Right ventricle myocardium inferior (tissue), 1 donor: ENCODE measurements around the gene LIM2. TPM values are rescaled to one million over a fixed set of nuclear protein-coding genes. Genes with fewer than 3 reads are reported as not detected.
A peak's percentile ranks its signal among the peaks of the same experiment; 100 is the strongest.

Experiments used
- ATAC-seq: fragments of 200-7000 bp; cut with Tn5 transposase; one replicate; pipeline ENCODE4 v1.9.1; 2020; ENCODE audit warnings: mild to moderate bottlenecking, moderate library complexity
- DNase-seq: peaks from one replicate; pipeline ENCODE4 v3.0.0; 2021; ENCODE audit errors: missing footprints
- intact Hi-C: fragments of 100-400 bp; cut with DNase I; formaldehyde crosslinking; loops from one replicate; pipeline ENCODE4 v1.11.0; 2022
- total RNA-seq: library from RNA; stranded (reverse); fragmentation: NEBNext Ultra II Directional; extraction: Animal tissue kit (Norgen Biotek cat#: 25700); gene quantifications from one replicate; pipeline ENCODE4 v1.2.1, GENCODE V29; 2021
- donor health status: DM: no; HTN: yes; CAD: no; lungs with severe emphysema.

Gene LIM2
- total RNA-seq, 1 donor from 2014 or later, result not detected

GRCh38 chr19:51347209-51347928 is 40.4 kb downstream of the LIM2 start:
- intact Hi-C loops, result no loop called here
- ATAC-seq (no peak), DNase-seq (no peak)

- intact Hi-C loops, result no loop called here
- no peak for DNase-seq
- no peak for ATAC-seq
Measured at GRCh38 chr19:51346742-51347141, 41.0 kb downstream of the LIM2 start.

GRCh38 chr19:51345076-51345620 is 42.6 kb downstream of the LIM2 start:
- no peak for ATAC-seq
- no peak for DNase-seq
- intact Hi-C loops, result no loop called here

GRCh38 chr19:51342631-51343569 is 44.9 kb downstream of the LIM2 start:
- ATAC-seq (no peak), DNase-seq (no peak)
- intact Hi-C loops, result no loop called here

GRCh38 chr19:51341976-51342580 is 45.7 kb downstream of the LIM2 start, which contains the start of gene VSIG10L:
TSS of gene VSIG10L (minus strand) at chr19:51342139. CDS start at chr19:51342124, 15 bp downstream.
- intact Hi-C loops, result no loop called here
- ATAC-seq (no peak), DNase-seq (no peak)

GRCh38 chr19:51341066-51341465 is 46.7 kb downstream of the LIM2 start:
- ATAC-seq (no peak), DNase-seq (no peak)
- intact Hi-C loops, result no loop called here

GRCh38 chr19:51339687-51340656 is 47.8 kb downstream of the LIM2 start:
- ATAC-seq, result peak; percentile 97
- intact Hi-C loops, result loop anchor here (1.0 to 2.0 kb wide), 4 partner anchors 27 to 317 kb away; no protein-coding TSS in a partner anchor
- peak; percentile 99 for DNase-seq

- no peak for DNase-seq
- no peak for ATAC-seq
- intact Hi-C loops, result loop anchor here (1.0 to 2.0 kb wide), 4 partner anchors 28 to 318 kb away; no protein-coding TSS in a partner anchor
Measured at GRCh38 chr19:51339313-51339686, 48.5 kb downstream of the LIM2 start.

- peak; percentile 91 for DNase-seq
- intact Hi-C loops, result loop anchor here (1.0 to 2.0 kb wide), 4 partner anchors 29 to 318 kb away; no protein-coding TSS in a partner anchor
Measured at GRCh38 chr19:51338563-51339312, 49.0 kb downstream of the LIM2 start.

GRCh38 chr19:51337861-51338562 is 49.8 kb downstream of the LIM2 start:
- DNase-seq, result no peak
- intact Hi-C loops, result loop anchor here (2.0 kb wide), 3 partner anchors 57 to 319 kb away; no protein-coding TSS in a partner anchor
- no peak for ATAC-seq

More at GRCh38 chr19:51338563-51339312, 49.0 kb downstream of the LIM2 start:
- ATAC-seq, result peak; percentile 72

- DNase-seq, result no peak
- no peak for ATAC-seq
- intact Hi-C loops, result no loop called here
Measured at GRCh38 chr19:51337141-51337860, 50.5 kb downstream of the LIM2 start.

GRCh38 chr19:51333836-51334460 is 53.8 kb downstream of the LIM2 start:
- no peak for ATAC-seq
- intact Hi-C loops, result no loop called here

GRCh38 chr19:51331716-51332115 is 56.1 kb downstream of the LIM2 start:
- DNase-seq (no peak), ATAC-seq (no peak)
- intact Hi-C loops, result no loop called here

More at GRCh38 chr19:51333836-51334460, 53.8 kb downstream of the LIM2 start:
- DNase-seq, result no peak

- no peak for ATAC-seq
Measured at GRCh38 chr19:51331193-51331592, 56.6 kb downstream of the LIM2 start.

GRCh38 chr19:51330366-51330765 is 57.4 kb downstream of the LIM2 start:
- intact Hi-C loops, result no loop called here
- DNase-seq (no peak), ATAC-seq (no peak)

More at GRCh38 chr19:51331193-51331592, 56.6 kb downstream of the LIM2 start:
- intact Hi-C loops, result no loop called here
- no peak for DNase-seq
